MM.1S (cell line): ENCODE measurements around the gene ADAMTS15.

Experiments
- EZH2phosphoT487 ChIP-seq: fragments of 300-600 bp; sonication (generic); IDR thresholded peaks from 2 replicates; pipeline ENCODE4 v1.6.1; 2018; ENCODE audit warnings: antibody characterized with exemption, low read length
- TF ChIP-seq, protein P1 (sequence below): fragments of 300-600 bp; sonication (generic); IDR thresholded peaks from 2 replicates; pipeline ENCODE4 v1.5.1; 2016; ENCODE audit warnings: antibody characterized with exemption, low read length, mixed read lengths

DNA sequence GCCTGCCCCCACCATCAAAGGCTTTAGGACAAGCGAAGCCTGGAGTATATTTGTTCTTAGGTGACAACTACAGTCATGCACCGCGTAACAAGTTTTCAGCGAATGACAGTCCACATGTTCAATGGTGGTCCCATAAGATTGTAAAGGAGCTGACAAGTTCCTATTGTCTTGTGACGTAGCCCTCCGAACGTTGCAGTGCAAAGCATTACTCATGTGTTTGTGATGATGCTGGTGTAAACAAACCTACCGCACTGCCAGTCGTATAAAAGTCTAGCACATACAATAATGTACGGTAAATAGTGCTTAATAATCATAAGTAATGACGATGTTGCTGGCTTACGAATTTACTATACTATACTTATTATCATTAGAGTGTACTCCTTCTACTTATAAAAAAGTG lies 41.3 kb downstream of the ADAMTS15 start:
- TF ChIP-seq, protein P1, sequence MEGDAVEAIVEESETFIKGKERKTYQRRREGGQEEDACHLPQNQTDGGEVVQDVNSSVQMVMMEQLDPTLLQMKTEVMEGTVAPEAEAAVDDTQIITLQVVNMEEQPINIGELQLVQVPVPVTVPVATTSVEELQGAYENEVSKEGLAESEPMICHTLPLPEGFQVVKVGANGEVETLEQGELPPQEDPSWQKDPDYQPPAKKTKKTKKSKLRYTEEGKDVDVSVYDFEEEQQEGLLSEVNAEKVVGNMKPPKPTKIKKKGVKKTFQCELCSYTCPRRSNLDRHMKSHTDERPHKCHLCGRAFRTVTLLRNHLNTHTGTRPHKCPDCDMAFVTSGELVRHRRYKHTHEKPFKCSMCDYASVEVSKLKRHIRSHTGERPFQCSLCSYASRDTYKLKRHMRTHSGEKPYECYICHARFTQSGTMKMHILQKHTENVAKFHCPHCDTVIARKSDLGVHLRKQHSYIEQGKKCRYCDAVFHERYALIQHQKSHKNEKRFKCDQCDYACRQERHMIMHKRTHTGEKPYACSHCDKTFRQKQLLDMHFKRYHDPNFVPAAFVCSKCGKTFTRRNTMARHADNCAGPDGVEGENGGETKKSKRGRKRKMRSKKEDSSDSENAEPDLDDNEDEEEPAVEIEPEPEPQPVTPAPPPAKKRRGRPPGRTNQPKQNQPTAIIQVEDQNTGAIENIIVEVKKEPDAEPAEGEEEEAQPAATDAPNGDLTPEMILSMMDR: no peak
- no peak for TF ChIP-seq EZH2phosphoT487
